RWPE1 (cell line): ENCODE measurements around the gene GRAMD2A.

ENCODE experiments used
- CTCF ChIA-PET: fragments of 350-600 bp; sonication (Branson Sonifier 250); formaldehyde crosslinking; extraction: SDS; loops from one replicate; lab custom pipeline; 2021; lab: Yijun Ruan, JAX
- POLR2A ChIA-PET: fragments of 400-600 bp; formaldehyde crosslinking; extraction: SDS; loops from one replicate; lab custom pipeline; 2020; ENCODE audit warnings: antibody characterized with exemption; ENCODE audit not compliant: low non-redundant PET; lab: Yijun Ruan, JAX
- DNase-seq: peaks from one replicate; pipeline ENCODE4 v3.0.0; 2012; ENCODE audit warnings: low spot score
- H3K27ac ChIP-seq: fragments of 450-650 bp; 2 replicates; pipeline ENCODE4 v1.5.1; 2017
- TF ChIP-seq, protein P1 (sequence below): fragments of 450-650 bp; conservative IDR thresholded peaks from 2 replicates; pipeline ENCODE4 v1.5.1; 2017; ENCODE audit warnings: low read depth, mild to moderate bottlenecking

Gene GRAMD2A

DNA sequence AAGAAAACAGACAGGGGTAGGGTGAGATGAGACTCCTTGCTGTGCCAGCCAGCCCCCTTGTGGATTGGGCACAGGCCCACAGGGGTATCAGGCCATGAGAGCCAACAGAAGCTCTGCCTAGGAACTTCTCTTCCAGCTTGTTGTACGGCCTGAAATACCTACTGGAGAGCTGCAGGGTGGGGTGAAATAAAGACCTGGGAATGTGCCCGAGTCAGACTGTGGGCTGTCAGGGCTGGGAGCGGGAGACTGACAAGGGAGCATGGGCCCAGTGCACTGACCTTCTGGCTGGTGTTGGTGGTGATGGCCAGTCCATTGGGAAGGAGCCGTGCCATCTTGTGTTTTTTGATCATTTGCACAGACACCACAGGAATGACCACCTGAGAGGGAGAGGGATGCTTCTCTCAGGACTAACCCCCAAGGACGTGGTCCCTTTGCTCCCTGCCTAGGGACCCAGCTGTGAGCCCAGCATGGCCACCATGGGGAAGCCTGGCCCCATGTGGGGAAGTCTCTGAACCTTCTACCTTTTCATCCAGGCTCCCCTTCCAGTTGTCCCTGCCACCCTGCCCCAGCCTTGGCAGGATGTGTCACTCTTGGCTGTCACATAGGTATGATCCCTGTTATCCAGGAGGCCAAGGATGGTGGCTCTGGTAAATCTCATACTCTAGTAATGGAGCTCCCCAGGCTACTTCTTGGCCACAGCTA is 30.7 kb downstream of the GRAMD2A start:
- POLR2A ChIA-PET: no interaction called here
- H3K27ac ChIP-seq: no peak overlapping the region
- CTCF ChIA-PET: interaction anchor here (0.5 to 2.0 kb wide), 3 partner anchors 10 to 1063 kb away, joined by 4 to 5 read pairs (median 4); no protein-coding TSS in a partner anchor
- TF ChIP-seq, protein P1, sequence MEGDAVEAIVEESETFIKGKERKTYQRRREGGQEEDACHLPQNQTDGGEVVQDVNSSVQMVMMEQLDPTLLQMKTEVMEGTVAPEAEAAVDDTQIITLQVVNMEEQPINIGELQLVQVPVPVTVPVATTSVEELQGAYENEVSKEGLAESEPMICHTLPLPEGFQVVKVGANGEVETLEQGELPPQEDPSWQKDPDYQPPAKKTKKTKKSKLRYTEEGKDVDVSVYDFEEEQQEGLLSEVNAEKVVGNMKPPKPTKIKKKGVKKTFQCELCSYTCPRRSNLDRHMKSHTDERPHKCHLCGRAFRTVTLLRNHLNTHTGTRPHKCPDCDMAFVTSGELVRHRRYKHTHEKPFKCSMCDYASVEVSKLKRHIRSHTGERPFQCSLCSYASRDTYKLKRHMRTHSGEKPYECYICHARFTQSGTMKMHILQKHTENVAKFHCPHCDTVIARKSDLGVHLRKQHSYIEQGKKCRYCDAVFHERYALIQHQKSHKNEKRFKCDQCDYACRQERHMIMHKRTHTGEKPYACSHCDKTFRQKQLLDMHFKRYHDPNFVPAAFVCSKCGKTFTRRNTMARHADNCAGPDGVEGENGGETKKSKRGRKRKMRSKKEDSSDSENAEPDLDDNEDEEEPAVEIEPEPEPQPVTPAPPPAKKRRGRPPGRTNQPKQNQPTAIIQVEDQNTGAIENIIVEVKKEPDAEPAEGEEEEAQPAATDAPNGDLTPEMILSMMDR: no peak
- DNase-seq: no peak

GRCh38 chr15:72163719-72164118 is 33.9 kb downstream of the GRAMD2A start:
- ChIA-PET CTCF (no interaction called here), POLR2A (no interaction called here)
- DNase-seq: no peak
- no peak overlapping the region for H3K27ac ChIP-seq
- TF ChIP-seq, protein P1: no peak

DNA sequence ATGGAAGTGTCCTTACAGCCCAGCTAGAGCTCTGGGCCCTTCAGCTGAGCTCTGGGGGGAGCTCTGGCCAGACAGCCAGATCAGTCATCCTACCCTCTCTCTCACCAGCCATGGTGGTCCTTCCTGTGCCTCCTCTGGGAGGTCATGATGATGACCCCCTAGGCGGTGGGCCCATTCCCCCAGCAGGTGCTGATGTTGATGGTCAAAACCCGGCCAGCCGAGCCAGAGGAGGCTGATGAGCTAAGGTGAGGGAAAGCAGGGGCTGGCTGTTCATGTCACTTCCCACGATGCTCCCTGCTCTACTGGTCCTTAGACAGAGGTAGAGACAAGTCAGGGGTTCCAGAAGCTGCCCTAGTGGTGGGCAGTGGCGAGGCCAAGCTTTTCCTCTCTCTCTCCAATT is 35.0 kb downstream of the GRAMD2A start:
- TF ChIP-seq, protein P1: no peak
- ChIA-PET CTCF (interaction anchor here (1.0 kb wide), 1 partner anchor 382 kb away, joined by 3 read pairs; no protein-coding TSS in a partner anchor), POLR2A (no interaction called here)
- no peak overlapping the region for H3K27ac ChIP-seq
- DNase-seq: no peak

DNA sequence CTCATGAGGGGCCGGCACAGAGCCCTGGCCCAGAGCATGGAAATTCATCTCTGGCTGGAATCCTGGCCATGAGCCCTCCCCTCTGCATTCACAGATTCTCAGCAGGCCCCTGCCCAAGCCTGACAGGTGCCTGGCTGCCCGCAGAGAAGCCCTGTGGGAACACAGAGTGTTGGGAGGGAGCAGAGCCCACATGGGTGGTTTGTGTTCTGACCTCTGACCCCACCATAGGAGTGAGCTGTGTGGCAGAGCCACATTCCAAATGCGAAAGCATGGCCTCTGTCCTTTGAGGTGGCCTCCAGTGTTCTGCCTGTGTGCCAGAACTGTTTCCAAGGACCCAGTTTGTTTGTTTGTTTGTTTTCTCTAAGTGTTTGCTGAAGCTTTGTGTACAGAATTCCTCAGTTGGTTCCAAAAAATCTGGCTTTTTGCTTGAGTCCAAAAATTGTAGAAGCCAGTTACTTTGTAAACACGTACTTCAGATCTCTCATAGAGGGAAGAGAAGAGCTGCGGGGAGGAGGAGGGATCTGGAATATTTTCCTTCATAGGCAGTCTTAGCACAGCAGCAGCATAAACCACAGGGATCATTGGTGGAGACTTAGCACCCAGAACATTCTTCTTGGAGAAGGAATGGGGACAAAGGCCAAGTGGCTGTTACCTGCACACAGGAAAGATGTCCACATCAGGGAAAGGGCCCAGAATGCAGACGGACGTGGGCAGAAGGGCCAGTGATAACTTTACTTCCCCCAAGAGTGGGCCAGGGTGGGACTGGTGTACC is 36.0 kb downstream of the GRAMD2A start:
- H3K27ac ChIP-seq: no peak overlapping the region
- TF ChIP-seq, protein P1: no peak
- ChIA-PET POLR2A (no interaction called here), CTCF (interaction anchor here (1.0 kb wide), 1 partner anchor 381 kb away, joined by 3 read pairs; no protein-coding TSS in a partner anchor)
- DNase-seq: no peak

DNA sequence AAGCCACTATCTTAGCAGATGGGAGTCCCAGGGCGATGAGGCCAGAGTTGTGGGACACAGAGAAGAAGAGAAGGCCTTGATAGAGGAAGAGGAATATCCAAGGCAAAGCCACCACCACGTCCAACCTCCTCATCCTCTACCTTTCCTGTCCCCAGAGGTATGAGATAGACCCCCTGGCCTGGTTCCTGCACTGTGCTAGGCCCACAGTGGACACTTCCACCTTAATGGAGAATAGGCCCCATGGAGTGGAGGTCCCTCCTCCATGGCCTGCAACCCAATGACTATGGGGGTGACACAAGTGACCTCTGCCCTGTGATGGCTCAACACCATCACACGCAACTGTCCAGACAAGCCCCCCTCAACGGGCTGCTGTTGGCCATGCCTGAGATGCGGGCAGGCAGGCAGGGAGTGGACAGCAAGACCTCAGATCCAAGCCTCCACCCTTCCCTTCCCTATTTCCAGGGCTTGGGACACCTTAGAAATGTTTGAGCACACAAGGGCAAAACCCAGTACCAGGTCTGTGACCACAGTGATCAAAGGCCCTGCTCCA is 36.8 kb downstream of the GRAMD2A start:
- TF ChIP-seq, protein P1: no peak
- no peak for DNase-seq
- POLR2A ChIA-PET: no interaction called here
- CTCF ChIA-PET: no interaction called here
- no peak overlapping the region for H3K27ac ChIP-seq

- CTCF ChIA-PET: interaction anchor here (0.5 to 1.7 kb wide), 7 partner anchors 11 to 418 kb away, joined by 4 to 7 read pairs (median 5); no protein-coding TSS in a partner anchor
- no peak for DNase-seq
- POLR2A ChIA-PET: no interaction called here
- TF ChIP-seq, protein P1: no peak
- H3K27ac ChIP-seq: no peak overlapping the region
These were observed 40.7 kb downstream of the GRAMD2A start for GRCh38 chr15:72156928-72157327.
